Stomach (tissue), 9 donors: ENCODE measurements around the gene HIVEP1. TPM values are rescaled to one million over a fixed set of nuclear protein-coding genes. Genes with fewer than 3 reads are reported as not detected.

Experiments used
- DNase-seq, 2 donors: peaks; one replicate each; pipeline versions ENCODE4 v3.0.0 to v3.0.0-alpha.2; 2013 to 2019
- H3K27ac ChIP-seq, 5 donors: fragments of 200-600 bp in 4 of 5; sonication (generic) in 4 of 5; one replicate each; pipeline ENCODE4 v1.5.1; 2013 to 2019; ENCODE audit warnings: mild to moderate bottlenecking in 1 of 5, moderate library complexity in 1 of 5
- H3K27me3 ChIP-seq, 3 donors: fragments of 200-600 bp; sonication (generic); one replicate each; pipeline ENCODE4 v1.5.1; 2017 to 2019; ENCODE audit warnings: mixed run types in 1 of 3
- H3K36me3 ChIP-seq, 4 donors: fragments of 200-600 bp; sonication (generic); 1 replicate in 3 of 4; 2 replicates in 1 of 4; pipeline ENCODE4 v1.5.1; 2016 to 2019
- H3K4me1 ChIP-seq, 4 donors: fragments of 200-600 bp; sonication (generic); one replicate each; pipeline ENCODE4 v1.5.1; 2016 to 2019
- H3K4me3 ChIP-seq, 4 donors: fragments of 200-600 bp; sonication (generic) in 3 of 4; one replicate each; pipeline ENCODE4 v1.5.1; 2016 to 2019; ENCODE audit warnings: mild to moderate bottlenecking in 1 of 4
- H3K9me3 ChIP-seq, 4 donors: fragments of 200-600 bp; sonication (generic); one replicate each; pipeline ENCODE4 v1.5.1; 2016 to 2019
- CTCF ChIP-seq, 7 experiments: fragments of 450-650 bp in 4 of 7; fragments of 200-600 bp in 3 of 7; sonication (generic) in 3 of 7; IDR thresholded peaks; one replicate each; pipeline ENCODE4 v1.5.1; 2016 to 2019; ENCODE audit warnings: antibody characterized with exemption in 7 of 7, control low read depth in 2 of 7, mild to moderate bottlenecking in 1 of 7
- EP300 ChIP-seq: sonication (generic); formaldehyde crosslinking; IDR thresholded peaks from one replicate; pipeline ENCODE4 v1.6.1; 2017; ENCODE audit warnings: antibody characterized with exemption
- POLR2A ChIP-seq, 4 donors: fragments of 450-650 bp; IDR thresholded peaks; one replicate each; pipeline ENCODE4 v1.6.1; 2016; ENCODE audit warnings: antibody characterized with exemption in 4 of 4, control low read depth in 2 of 4, mild to moderate bottlenecking in 1 of 4, moderate library complexity in 1 of 4
- POLR2AphosphoS5 ChIP-seq, 3 donors: sonication (generic); formaldehyde crosslinking; IDR thresholded peaks; one replicate each; pipeline ENCODE4 v1.6.1; 2016; ENCODE audit warnings: antibody characterized with exemption in 3 of 3
- WGBS, 5 donors: extraction: QIAGEN DNeasy Blood & Tissue Kit in 3 of 5; methylation state at CpG; one replicate each; pipeline versions ENCODE4 v1.1.5 to v1.1.7; 2013 to 2018; 5-methylcytosine and 5-hydroxymethylcytosine counted together
- intact Hi-C: fragments of 100-400 bp; cut with DNase I; formaldehyde crosslinking; loops from one replicate; pipeline ENCODE4 v1.15.1; 2023; ENCODE audit warnings: low total_unique reads
- polyA plus RNA-seq, 3 donors: library from polyadenylated mRNA; stranded (reverse); fragments of 200-250 nt; gene quantifications; one replicate each; pipeline ENCODE4 v1.2.3, GENCODE V29; 2013
- total RNA-seq, 5 donors: library from RNA; depleted of rRNA; stranded (reverse); fragments of >200 nt; gene quantifications; one replicate each; pipeline versions ENCODE4 v1.1.0 to v1.2.3, GENCODE V29; 2014 to 2016
- donor health status: healthy with polysubstance abuse.
- donor health status: Bipolar disorder and iron deficiency.
- donor health status: healthy.

HIVEP1 gene
- total and polyA plus RNA-seq, 8 donors = 2.0 to 19.6 (median 14.1) TPM

GRCh38 chr6:12200015-12200564, 188.0 kb downstream of the HIVEP1 start:
- no peaks in the 10 kb centered on the region for H3K4me1 ChIP-seq
- intact Hi-C loops = no loop called here
- TF ChIP-seq EP300 = no peak
- no peaks in the 10 kb centered on the region for H3K36me3 ChIP-seq
- H3K27ac ChIP-seq = no peak overlapping the region
- WGBS, 5 donors = 91 to 98% (median 95%) methylated on average over 3 of the region's 3 CpGs
- H3K27me3 ChIP-seq = no peaks in the 10 kb centered on the region
- DNase-seq = no peak
- H3K9me3 ChIP-seq = no peaks in the 10 kb centered on the region
- H3K4me3 ChIP-seq = no peak overlapping the region

- no peaks in the 10 kb centered on the region for H3K4me1 ChIP-seq
- H3K9me3 ChIP-seq = no peaks in the 10 kb centered on the region
- no peak overlapping the region for H3K27ac ChIP-seq
- DNase-seq = no peak
- no peaks in the 10 kb centered on the region for H3K36me3 ChIP-seq
- no peaks in the 10 kb centered on the region for H3K27me3 ChIP-seq
- TF ChIP-seq CTCF (IDR thresholded peaks at IDR 0.05) = no peak
- no peak for TF ChIP-seq POLR2A (IDR thresholded peaks at IDR 0.05)
- no peak for TF ChIP-seq EP300
- TF ChIP-seq POLR2AphosphoS5 (IDR thresholded peaks at IDR 0.05) = no peak
- H3K4me3 ChIP-seq = no peak overlapping the region
- WGBS, 5 donors = 3 to 91% (median 38%) methylated on average over 1 of the region's 1 CpG
- intact Hi-C loops = no loop called here
These were observed 188.6 kb downstream of the HIVEP1 start for GRCh38 chr6:12200761-12201160.

- Histone ChIP-seq H3K36me3 (no peaks in the 10 kb centered on the region), H3K4me3 (no peak overlapping the region), H3K27ac (no peak overlapping the region), H3K27me3 (no peaks in the 10 kb centered on the region), H3K9me3 (no peaks in the 10 kb centered on the region), H3K4me1 (no peaks in the 10 kb centered on the region)
- TF ChIP-seq CTCF (IDR thresholded peaks at IDR 0.05) (no peak), EP300 (no peak), POLR2A (IDR thresholded peaks at IDR 0.05) (no peak), POLR2AphosphoS5 (IDR thresholded peaks at IDR 0.05) (no peak)
- intact Hi-C loops = no loop called here
- peak in 1 of 2 donors; percentile 43 for DNase-seq
- 28 to 58% (median 38%) methylated on average over 6 of the region's 6 CpGs for WGBS, 5 donors
These were observed 190.9 kb downstream of the HIVEP1 start for GRCh38 chr6:12203001-12203400.

GRCh38 chr6:12208190-12208589, 196.1 kb downstream of the HIVEP1 start:
- no peaks in the 10 kb centered on the region for H3K4me1 ChIP-seq
- peak overlapping the region in 1 of 5 donors; percentile 22 for H3K27ac ChIP-seq
- no peaks in the 10 kb centered on the region for H3K36me3 ChIP-seq
- H3K4me3 ChIP-seq = no peak overlapping the region
- peak; percentile 16 to 27 for DNase-seq
- H3K9me3 ChIP-seq = no peaks in the 10 kb centered on the region
- H3K27me3 ChIP-seq = no peaks in the 10 kb centered on the region
- TF ChIP-seq POLR2AphosphoS5 (IDR thresholded peaks at IDR 0.05) (peak in 1 of 3 donors; percentile 19), CTCF (IDR thresholded peaks at IDR 0.05) (no peak)
- intact Hi-C loops = no loop called here
- WGBS, 5 donors = 86 to 92% (median 88%) methylated on average over 8 of the region's 8 CpGs

GRCh38 chr6:12208673-12209072, 196.6 kb downstream of the HIVEP1 start:
- TF ChIP-seq POLR2A (IDR thresholded peaks at IDR 0.05) (no peak), EP300 (no peak), POLR2AphosphoS5 (IDR thresholded peaks at IDR 0.05) (no peak)
- no peaks in the 10 kb centered on the region for H3K9me3 ChIP-seq
- H3K27ac ChIP-seq = peak overlapping the region in 1 of 5 donors; percentile 22
- no peaks in the 10 kb centered on the region for H3K4me1 ChIP-seq
- no peak for DNase-seq
- 87 to 95% (median 94%) methylated on average over 4 of the region's 4 CpGs for WGBS, 5 donors
- H3K4me3 ChIP-seq = no peak overlapping the region
- H3K27me3 ChIP-seq = no peaks in the 10 kb centered on the region
- intact Hi-C loops = no loop called here
- no peaks in the 10 kb centered on the region for H3K36me3 ChIP-seq

Other genes with a start within 250 kb of the HIVEP1 start
- 10 to 100 TPM; 18.7 to 63.6 (median 31.9) TPM for gene ADTRP, start 233.5 kb upstream of the HIVEP1 start, total RNA-seq
- 10 to 100 TPM in 2 of 3 donors, 1 to 10 TPM in 1; 3.9 to 14.8 (median 10.0) TPM for gene ADTRP, start 233.5 kb upstream of the HIVEP1 start, polyA plus RNA-seq